ENCODE results near the gene GFPT2.
A peak's percentile ranks its signal among the peaks of the same experiment; 100 is the strongest.
"Not testable (repeated sequence)": the region's sequence is repeated elsewhere in the genome, so short reads cannot be mapped to it uniquely, and the experiment has no call there.

GFPT2 gene

DNA sequence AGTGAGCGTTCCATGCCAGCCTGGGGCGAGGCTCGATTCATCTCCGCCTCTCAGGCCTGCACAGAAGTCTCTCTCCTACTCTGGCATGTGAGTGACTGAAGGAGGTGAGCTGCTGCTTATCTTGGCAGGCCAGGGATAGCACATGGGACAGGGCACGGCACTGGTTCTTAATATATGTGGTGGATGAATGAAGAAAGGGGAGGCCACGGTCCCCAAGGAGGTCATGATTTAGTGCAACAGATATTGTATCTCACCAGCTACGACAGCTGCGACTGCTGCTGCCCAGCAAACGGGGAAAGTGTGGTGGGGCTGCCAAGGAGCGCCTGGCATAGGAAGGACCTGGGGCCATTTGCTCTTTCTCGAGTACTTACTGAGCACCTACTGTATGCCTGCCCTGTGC lies 41.9 kb downstream of the GFPT2 start:
- no peak for DNase-seq (ENCODE audit: low read depth in 1 of 2, low spot score in 1 of 2)

DNA sequence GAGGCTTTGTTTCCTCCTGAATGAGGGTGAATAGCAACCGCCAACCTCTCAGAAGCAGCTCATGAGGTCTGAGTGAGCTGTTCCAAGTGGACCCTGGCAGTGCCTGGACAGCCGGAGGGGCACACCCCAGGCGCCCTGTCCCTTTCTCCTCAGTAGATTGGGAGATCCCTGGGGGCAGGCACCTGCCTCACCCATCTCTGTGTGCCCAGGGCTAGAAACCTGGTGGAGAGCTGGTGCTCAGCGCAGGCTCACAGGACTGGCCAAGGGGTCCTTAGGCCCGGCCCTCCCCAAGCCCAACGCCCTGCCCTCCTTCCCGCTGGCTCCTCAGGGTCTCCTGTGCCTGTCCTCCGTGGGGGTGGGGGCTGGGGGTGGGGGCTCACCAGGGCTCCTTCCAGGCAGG lies 46.3 kb downstream of the GFPT2 start:
- DNase-seq (ENCODE audit: low read depth in 1 of 2, low spot score in 1 of 2): no peak

DNA sequence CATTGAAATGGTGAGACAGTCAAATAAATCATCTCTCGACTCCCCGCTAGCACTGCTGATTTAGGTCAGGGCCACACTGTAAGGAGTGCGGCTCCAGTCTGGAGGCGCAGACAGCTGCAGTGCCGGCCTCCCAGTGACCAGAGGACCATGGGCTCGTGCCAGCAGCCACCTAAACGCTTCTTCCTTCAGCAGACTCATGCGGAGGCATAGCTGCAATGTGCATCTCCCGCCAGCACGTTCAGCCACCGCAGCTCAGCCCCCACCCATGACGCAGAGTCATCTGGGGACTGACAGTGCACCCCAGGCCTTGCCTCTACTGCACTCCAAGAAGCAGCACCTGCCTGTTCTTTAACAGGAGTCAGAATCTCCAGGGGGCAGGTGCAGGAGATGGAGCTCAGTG lies 47.7 kb downstream of the GFPT2 start:
- DNase-seq (ENCODE audit: low read depth in 1 of 2, low spot score in 1 of 2): no peak

DNA sequence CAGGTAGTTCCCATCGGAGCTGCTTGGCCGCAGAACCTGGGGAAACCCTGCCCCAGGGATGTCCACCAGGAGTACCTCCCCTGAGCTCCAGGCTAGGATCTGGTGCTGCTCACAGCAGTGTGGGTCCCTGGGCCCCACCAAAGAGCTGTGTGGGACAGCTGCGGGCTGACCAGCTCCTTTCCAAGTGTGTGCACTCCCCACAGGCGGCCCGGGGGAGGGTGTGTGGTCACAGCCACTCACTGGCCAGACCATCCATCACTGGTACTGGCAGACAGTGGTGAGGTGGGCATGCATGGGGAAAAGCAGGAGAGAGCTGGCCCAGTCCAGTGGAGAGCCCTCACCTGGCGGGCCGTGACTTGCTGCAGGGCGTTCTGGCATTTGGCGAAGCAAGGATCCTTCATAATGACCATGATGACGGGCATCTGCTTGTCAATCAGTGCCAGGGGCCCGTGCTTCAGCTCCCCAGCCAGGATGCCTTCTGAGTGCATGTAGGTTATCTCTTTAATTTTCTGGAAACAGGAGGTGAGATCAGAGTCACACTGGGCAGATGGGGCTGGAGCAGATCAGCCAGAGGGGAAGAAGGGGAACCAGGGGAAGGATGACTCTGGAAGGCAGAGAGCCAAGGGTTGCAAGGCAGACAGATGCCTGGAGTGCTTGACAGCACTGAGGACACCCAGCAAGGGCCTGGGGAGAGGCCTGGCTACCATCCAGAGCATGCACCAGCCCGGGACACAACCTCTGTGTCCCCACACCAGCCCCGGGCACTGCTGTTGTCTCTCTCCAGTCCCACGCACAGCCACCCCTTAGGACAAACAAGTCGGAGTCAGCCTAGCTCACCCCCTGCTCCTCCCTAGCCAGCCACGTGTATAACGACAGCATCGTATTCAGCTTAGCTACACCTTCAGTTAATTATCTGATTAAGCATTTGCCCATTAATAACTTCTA lies 48.4 kb downstream of the GFPT2 start:
- DNase-seq (ENCODE audit: low read depth in 1 of 2, low spot score in 1 of 2): no peak

DNA sequence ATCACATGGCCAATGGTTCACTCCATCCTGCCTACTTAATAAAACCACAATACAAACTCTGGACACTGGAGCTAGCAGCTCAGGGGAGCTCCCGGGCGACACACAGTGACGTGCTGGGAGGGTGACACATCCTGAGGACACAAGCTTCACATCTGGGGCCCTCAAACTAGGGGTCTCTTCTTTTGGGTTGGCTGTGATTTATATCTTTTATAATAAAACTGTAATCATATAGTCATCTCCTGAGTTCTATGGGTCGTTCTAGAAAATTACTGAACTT lies 49.2 kb downstream of the GFPT2 start:
- DNase-seq (ENCODE audit: low read depth in 1 of 2, low spot score in 1 of 2): no peak

DNA sequence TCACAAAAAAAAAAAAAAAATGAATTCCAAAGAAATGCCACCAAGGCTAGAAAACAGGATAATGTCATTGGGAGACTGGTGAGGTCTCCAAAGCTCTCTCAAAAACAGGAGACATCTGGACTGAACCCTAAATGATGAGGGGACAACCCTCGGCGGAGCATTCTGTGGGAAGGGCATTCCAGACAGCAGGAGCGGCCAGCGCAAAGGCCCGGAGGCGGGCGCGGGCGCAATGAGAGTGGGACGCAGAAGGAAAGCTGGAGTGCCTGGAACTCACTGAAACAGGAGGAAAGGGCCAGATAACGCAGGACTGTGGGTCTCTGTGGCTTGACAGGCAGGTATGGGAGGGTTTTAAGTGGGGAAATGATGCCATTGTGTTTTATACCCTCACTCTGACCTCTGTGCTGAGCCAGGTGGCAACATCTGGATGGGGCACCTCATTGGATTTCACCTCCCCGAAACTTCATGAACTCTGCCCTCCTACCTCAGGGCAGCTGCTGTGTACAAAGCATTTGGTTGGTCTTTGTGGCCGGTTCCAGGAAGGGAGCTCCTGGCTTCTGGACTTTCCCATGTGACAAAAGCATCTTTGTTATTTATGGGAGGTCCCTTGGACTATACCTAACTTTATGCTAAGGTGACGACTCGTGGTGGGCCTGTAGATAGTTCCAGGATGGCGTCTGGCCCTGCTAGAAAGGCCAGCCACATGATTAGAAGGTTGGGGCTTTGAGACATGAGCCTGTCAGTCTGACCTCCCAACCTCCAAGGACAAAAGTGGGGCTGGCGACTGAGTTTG lies 49.7 kb downstream of the GFPT2 start:
- no peak for DNase-seq (ENCODE audit: low read depth in 1 of 2, low spot score in 1 of 2)

DNA sequence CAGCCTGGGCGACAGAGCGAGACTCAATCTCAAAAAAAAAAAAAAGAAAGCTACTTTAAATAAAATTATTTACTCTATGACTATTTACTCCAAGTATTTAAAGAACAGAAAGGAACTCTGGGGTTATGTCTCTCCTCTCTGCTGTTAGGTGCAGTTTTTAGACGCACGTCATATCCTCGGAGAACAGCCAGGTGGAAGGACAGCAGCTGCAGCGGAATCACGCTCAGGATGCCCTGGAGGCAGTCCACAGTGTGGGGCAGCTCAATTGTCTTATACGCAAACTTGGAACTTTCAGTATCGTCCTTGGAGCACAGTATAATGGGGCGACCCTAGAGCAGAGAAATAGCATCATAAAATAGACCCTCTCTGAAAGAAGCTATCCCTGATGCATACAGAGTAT lies 50.9 kb downstream of the GFPT2 start:
- DNase-seq (ENCODE audit: low read depth in 1 of 2, low spot score in 1 of 2): no peak

DNA sequence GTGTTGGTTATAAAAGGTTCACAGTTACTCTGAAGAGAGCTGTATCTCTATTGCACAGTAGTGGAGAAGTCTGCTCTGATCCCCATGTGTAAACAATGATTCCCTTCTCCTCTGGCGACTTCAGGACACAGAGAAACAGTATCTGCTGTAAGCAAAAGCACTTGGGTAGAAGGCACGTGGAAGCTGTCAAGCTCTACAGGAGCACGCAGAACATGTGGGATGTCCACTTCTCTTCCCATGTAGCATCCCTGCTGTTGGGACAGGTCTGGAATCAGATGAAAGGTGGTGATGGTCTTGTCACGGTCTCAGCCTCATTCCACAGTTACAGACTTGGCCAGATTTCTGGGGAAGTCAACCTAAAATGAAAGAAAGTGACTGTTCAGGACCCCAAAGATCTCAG lies 51.9 kb downstream of the GFPT2 start:
- no peak for DNase-seq (ENCODE audit: low read depth in 1 of 2, low spot score in 1 of 2)

DNA sequence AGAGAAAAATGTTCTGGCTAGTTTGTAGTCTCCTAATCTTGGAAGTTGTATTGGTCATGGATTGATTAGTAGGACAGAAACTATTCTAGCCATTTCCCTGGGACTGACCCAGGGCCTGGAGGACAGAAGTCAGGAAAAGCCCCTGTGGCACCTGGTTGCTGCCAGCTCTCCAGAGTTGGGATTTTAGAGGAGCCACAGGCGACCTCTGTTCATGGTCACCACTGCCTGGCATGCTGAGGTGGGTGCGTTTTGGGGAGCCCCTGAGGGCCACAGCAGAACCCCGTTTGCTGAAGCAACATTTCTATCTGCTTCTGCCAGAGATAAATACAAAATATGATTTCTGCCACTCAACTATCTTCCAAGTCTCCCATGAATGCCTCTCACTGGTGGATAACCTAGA lies 53.6 kb downstream of the GFPT2 start:
- no peak for DNase-seq (ENCODE audit: low read depth in 1 of 2, low spot score in 1 of 2)

DNA sequence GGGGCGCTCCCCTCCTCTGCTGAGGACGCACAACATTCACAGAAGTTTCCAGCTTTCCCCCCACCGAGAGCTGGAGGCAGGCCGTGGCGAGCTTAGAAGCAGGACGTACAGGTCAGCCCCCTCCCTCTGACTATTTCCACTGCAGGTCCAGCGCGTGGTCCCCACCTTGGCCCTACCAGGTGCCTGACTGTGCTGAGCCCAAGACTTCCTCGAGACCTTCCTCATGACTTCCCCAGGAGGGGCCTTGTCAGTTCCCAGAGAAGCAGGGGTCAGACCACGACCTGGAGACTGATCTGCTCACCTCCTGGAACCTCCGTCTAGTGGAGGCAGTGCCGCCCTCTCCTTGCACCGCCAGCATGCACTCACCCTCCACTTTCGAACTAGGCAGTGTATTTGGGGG lies 54.1 kb downstream of the GFPT2 start:
- not testable (repeated sequence) for DNase-seq (ENCODE audit: low read depth in 1 of 2, low spot score in 1 of 2)

DNA sequence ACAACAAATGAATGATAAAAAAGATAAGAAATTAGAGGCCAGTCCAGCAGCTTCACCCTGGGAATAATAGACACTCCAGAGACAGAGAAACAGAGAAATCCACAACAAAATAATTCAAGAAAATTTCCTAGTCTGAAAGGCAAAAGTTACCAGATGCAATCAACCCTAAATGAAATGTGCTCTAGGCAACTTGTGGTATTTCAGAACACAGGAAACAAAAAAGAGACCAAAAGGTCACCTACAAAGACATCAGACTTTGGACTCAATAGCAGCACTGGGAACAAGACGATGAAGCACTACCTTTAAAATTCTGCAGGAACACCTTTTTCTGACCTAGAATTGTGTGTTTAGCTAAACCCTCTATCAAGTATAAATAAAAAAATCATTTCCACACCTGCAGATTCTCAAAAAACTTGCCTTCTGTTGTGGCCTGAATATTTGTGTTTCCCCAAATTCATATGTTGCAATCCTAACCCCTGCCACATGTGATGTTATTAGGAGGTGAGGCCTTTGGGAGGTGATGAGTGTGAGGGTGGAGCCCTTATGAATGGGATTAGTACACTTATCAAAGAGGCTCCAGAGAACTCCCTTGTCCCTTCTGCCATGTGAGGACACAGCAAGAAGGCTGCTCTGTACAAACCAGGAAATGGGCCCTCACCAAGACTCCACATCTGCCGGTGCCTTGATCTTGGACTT lies 55.4 kb downstream of the GFPT2 start:
- DNase-seq (ENCODE audit: low read depth in 1 of 2, low spot score in 1 of 2): no peak

DNA sequence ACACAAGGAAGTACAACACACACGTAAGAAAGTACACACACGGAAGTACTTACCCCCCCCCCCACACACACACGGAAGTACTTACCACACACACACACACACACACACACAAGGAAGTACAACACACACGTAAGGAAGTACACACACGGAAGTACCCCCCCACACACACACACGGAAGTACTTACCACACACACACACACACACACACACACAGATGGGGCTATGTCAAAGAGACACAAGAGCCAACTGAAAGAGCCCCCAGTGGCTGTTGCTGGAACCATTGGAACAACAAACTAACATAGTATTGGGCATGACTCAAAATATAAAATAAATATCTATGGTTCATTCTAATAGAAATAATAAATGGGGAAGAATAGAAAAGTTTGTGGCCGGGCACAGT lies 56.4 kb downstream of the GFPT2 start:
- no peak for DNase-seq (ENCODE audit: low read depth in 1 of 2, low spot score in 1 of 2)

DNA sequence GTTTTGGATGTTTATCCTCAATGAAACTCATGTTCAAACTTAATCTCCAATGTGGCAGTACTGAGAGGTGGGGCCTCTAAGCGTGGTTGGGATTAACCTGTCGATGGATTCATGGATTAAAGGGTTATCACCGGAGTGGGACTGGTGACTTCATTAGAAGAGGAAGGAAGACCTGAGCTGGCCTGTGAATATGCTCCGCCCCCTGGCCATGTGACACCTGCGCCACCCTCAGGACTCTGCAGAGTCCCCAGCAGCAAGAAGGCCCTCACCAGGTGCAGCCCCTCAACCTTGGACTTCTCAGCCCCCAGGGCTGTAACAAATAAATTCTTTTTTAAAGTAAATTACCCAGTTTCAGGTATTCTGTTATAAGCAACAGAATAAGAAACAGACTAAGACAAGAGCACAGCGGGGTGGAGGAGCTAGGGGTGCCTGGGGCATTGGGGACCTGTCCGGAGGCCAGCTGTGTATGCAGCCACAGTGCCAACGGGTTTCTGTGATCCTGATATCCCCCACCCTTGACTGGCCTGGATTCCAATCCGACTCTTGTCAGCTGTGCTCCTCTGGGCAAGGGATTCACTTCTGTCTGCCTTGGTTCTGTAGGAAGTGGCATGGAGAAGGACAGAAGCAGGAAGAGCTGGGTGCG lies 58.1 kb downstream of the GFPT2 start:
- DNase-seq (ENCODE audit: low read depth in 1 of 2, low spot score in 1 of 2): no peak

DNA sequence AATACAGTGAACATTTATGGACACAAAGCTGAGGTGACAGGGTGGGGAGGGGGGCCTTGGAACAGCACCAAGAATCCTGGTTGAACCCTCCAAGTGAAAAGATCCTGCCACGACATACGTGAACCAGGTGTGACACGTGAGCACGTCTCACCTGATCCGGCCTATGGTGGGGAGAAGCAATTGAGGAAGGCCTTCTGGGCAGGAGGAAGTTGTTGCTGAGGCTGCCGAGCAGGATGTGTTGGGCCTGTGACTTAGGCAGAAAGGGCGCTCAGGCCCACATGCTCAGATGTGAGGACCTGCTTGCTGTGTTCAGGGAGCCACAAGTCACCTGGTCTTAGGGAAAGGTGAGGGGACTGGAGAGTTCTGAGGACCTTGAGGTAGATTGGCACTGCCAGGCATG lies 58.7 kb downstream of the GFPT2 start:
- no peak for DNase-seq (ENCODE audit: low read depth in 1 of 2, low spot score in 1 of 2)

DNA sequence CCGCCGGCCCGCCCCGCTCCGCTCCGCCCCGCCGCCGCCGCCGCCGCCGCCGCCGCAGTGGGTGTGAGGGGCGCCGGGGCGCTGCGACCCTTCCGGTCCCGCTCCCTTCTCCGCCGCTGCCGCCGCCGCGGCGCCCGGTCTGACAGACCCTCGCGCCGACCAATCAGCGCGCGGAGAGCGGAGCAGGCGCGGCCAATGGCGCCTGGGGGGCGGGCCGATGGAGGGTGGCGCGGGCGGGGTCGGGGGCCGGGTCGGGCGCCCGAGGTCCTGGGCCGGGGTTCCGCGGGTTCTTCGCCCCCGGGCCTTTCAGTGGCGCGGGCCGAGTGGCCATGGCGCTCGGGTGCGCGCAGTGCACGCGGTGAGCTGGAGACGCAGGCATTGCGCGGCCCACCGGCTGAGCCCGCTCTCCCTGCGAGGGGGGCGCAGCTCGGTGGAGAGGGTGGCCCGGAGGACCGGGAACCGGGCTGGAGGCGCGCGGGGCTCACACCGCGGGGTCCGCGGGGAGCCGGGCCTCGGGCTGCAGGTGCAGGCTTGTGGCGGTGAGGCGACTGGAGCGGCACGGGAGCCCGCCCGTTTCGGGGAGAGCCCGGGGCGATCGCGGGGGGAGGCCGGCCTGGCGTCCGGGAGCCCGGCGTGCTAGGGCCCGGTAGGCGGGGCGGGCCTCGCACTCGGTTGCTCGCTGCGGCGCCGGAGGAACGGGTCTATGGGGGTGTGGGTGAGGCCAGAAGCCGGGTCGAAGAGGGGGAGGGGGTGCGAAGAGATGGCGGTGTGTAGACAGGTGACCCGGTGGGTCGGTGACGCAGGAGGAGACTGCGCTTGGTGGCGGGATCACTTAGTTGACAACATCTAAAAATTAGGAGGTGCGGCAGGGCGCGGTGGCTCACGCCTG lies 60.9 kb downstream of the GFPT2 start, which contains the start of gene MAPK9:
Gene MAPK9, minus strand, starts transcription at position 141 of the 889 bp plus-strand sequence. CDS start 11,522 bp downstream, outside the sequence.
- peak; percentile 66 to 78 for DNase-seq (ENCODE audit: low read depth in 1 of 2, low spot score in 1 of 2)

DNA sequence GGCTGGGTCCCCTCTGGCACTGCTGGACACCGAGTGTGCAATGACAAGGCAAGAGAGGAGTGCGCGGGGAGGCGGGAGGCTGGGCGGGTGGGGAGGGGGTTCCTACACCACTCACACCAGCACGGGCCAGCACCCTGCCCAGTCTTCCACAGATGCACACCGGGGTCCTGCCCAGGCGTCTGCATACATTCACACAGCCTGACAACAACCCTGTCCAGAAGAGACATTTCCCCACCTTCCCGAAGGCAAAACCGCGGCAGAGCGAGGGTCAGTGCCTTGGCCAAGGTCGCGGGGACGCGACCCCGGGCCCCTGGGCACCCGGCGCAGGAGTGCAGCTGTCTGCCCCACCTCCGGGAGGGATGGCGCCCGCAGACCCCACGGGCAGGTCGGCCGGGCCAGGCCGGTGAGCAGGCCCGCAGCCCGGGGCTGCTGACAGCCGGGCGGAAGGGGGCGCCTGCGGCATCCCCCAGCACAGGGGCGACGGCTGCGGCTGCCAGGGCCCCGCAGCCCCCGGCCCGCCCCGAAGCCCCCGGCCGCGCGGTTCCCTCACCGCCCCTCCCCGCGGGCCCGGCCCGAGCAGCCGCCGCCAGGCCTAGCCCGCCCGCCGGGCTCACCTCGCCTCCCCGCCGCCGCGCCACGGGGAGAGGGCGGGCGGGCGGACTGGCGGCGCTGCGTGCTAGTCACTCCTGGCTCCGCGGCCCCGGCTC lies 61.7 kb downstream of the GFPT2 start:
- peak in 1 of 2 donors; percentile 11 for DNase-seq (ENCODE audit: low read depth in 1 of 2, low spot score in 1 of 2)

DNA sequence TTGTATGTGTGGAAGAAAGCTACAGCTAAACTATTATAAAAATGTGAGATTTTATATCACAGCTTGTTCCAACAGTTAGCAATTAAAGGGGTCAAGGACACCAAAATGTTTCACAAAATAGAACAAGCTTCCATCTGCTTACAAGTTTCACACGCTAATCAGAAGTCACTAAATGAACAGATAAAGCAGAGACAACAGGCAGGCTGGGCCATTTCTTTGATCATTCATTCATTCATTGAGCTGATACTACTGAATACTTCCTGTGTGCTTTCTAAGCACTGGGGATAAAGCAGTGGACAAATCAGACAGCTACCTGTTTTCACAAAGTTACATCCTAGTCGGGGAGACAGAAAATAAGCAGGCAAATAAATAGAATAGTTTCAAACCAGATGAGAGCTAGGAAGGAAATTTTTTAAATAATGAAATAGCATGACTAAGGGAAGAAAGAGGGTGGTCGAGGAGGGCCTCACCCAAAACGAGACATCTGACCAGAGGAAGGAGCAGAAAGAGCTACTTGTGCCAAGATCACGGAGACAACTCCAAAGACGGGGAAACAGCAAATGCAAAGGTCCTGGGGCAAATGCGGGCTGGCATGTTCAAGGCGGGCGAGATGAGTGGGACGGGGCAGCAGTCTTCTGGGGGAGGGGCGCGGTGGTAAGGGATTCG lies 62.4 kb downstream of the GFPT2 start:
- no peak for DNase-seq (ENCODE audit: low read depth in 1 of 2, low spot score in 1 of 2)

DNA sequence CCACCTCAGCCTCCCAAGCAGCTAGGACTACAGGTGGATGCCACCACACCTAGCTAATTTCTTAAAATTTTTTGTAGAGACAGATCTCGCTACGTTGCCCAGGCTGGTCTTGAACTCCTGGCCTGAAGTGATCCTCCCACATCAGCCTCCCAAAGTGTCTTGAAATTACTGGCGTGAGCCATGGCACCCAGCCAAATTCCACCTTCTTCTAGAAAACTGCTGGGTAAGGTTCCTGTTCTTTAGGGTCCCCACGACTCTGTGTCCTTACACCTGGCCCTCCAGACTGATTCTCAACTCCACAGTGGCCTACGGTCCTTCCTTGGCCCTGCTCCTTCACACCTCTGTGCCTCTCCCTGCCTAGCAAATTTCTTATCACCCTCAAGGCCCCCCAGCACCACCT lies 63.2 kb downstream of the GFPT2 start:
- DNase-seq (ENCODE audit: low read depth in 1 of 2, low spot score in 1 of 2): no peak

DNA sequence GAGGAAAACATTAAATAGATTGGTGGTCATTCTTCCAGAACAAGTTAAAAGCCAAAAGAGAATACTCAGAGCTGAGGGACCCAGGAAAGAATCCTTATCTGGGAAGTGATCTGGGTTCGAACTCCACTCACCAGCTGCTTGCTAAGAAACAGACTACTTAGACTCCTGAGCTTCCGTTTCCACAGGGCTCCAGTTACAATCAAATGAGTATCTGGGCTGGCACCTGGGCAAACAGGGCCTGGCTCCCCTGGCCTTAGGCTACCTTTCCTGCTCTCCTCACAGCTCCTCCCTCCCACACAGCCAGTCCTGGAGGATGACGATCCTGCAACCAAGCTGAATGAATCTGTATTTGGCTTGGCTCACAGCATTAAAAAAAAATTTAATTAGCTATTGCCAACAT lies 63.7 kb downstream of the GFPT2 start:
- DNase-seq (ENCODE audit: low read depth in 1 of 2, low spot score in 1 of 2): no peak

All from stimulated activated CD4-positive, alpha-beta T cell treated with anti-CD3 and anti-CD28 coated beads, Interleukin-15, amount 100 ng/mL, for 1 hour (primary cell).